RWPE2 (cell line): ENCODE results near the gene SCYGR3.

Experiments used
- ATAC-seq: fragments of 200-7000 bp; cut with Tn5 transposase; 3 replicates; pipeline ENCODE4 v1.9.1; 2021; ENCODE audit warnings: low read depth
- DNase-seq: peaks from one replicate; pipeline ENCODE4 v3.0.0-alpha.2; 2020; ENCODE audit warnings: low spot score
- H3K27ac ChIP-seq: fragments of 450-650 bp; 2 replicates; pipeline ENCODE4 v1.5.1; 2017; ENCODE audit warnings: mild to moderate bottlenecking; ENCODE audit not compliant: poor library complexity, severe bottlenecking
- H3K27me3 ChIP-seq: fragments of 250-450 bp; sonication (Bioruptor Pico); 2 replicates; pipeline ENCODE4 v1.5.1; 2021; ENCODE audit warnings: mild to moderate bottlenecking, moderate library complexity; ENCODE audit not compliant: insufficient read depth, poor library complexity, severe bottlenecking
- H3K36me3 ChIP-seq: fragments of 250-450 bp; sonication (Bioruptor Pico); 2 replicates; pipeline ENCODE4 v1.5.1; 2020; ENCODE audit warnings: low read depth, mild to moderate bottlenecking, moderate library complexity
- H3K4me1 ChIP-seq: fragments of 250-450 bp; sonication (Bioruptor Pico); 2 replicates; pipeline ENCODE4 v1.5.1; 2021; ENCODE audit warnings: mild to moderate bottlenecking, moderate library complexity; ENCODE audit not compliant: insufficient read depth, poor library complexity, severe bottlenecking
- H3K4me3 ChIP-seq: fragments of 250-450 bp; sonication (Bioruptor Pico); 2 replicates; pipeline ENCODE4 v1.5.1; 2021; ENCODE audit warnings: mild to moderate bottlenecking, moderate library complexity; ENCODE audit not compliant: severe bottlenecking
- H3K9me3 ChIP-seq: fragments of 250-450 bp; sonication (Bioruptor Pico); 2 replicates; pipeline ENCODE4 v1.5.1; 2021; ENCODE audit warnings: mild to moderate bottlenecking, moderate library complexity; ENCODE audit not compliant: severe bottlenecking
- CTCF ChIP-seq: fragments of 450-650 bp; IDR thresholded peaks from one replicate; pipeline ENCODE4 v1.5.1; 2017; ENCODE audit warnings: mild to moderate bottlenecking, moderate library complexity; ENCODE audit not compliant: poor library complexity, severe bottlenecking

The SCYGR3 gene

GRCh38 chr2:227579791-227580190 lies 34.8 kb downstream of the SCYGR3 start:
- DNase-seq (no peak), ATAC-seq (no peak)
- Histone ChIP-seq H3K27ac (no peak overlapping the region), H3K4me3 (no peak overlapping the region), H3K27me3 (no peaks in the 10 kb centered on the region), H3K36me3 (no peaks in the 10 kb centered on the region), H3K4me1 (no peaks in the 10 kb centered on the region), H3K9me3 (no peaks in the 10 kb centered on the region)
- no peak for TF ChIP-seq CTCF

- TF ChIP-seq CTCF, result no peak
- ATAC-seq, result no peak
- no peak overlapping the region for H3K27ac ChIP-seq
- no peaks in the 10 kb centered on the region for H3K36me3 ChIP-seq
- no peaks in the 10 kb centered on the region for H3K27me3 ChIP-seq
- H3K4me1 ChIP-seq, result no peaks in the 10 kb centered on the region
- DNase-seq, result no peak
- H3K9me3 ChIP-seq, result no peaks in the 10 kb centered on the region
- H3K4me3 ChIP-seq, result no peak overlapping the region
Observed at GRCh38 chr2:227578642-227579041, 36.0 kb downstream of the SCYGR3 start.

GRCh38 chr2:227577555-227577954 lies 37.1 kb downstream of the SCYGR3 start:
- TF ChIP-seq CTCF, result no peak
- H3K4me3 ChIP-seq, result no peak overlapping the region
- no peaks in the 10 kb centered on the region for H3K9me3 ChIP-seq
- H3K27ac ChIP-seq, result no peak overlapping the region
- DNase-seq (no peak), ATAC-seq (no peak)
- no peaks in the 10 kb centered on the region for H3K27me3 ChIP-seq
- no peaks in the 10 kb centered on the region for H3K36me3 ChIP-seq
- no peaks in the 10 kb centered on the region for H3K4me1 ChIP-seq

GRCh38 chr2:227576812-227577211 lies 37.8 kb downstream of the SCYGR3 start:
- Histone ChIP-seq H3K4me1 (no peaks in the 10 kb centered on the region), H3K9me3 (no peaks in the 10 kb centered on the region), H3K27me3 (no peaks in the 10 kb centered on the region), H3K4me3 (no peak overlapping the region), H3K27ac (no peak overlapping the region), H3K36me3 (no peaks in the 10 kb centered on the region)
- TF ChIP-seq CTCF, result no peak
- no peak for DNase-seq
- no peak for ATAC-seq

GRCh38 chr2:227576110-227576509 lies 38.5 kb downstream of the SCYGR3 start:
- DNase-seq, result no peak

More at GRCh38 chr2:227576110-227576509, 38.5 kb downstream of the SCYGR3 start:
- Histone ChIP-seq H3K9me3 (no peaks in the 10 kb centered on the region), H3K4me1 (no peaks in the 10 kb centered on the region), H3K27me3 (no peaks in the 10 kb centered on the region), H3K36me3 (no peaks in the 10 kb centered on the region), H3K4me3 (no peak overlapping the region), H3K27ac (no peak overlapping the region)
- ATAC-seq, result no peak
- TF ChIP-seq CTCF, result no peak
